ENCODE results near the gene PTK7.
"Not testable (repeated sequence)": the region's sequence is repeated elsewhere in the genome, so short reads cannot be mapped to it uniquely, and the experiment has no call there.

PTK7 gene

DNA sequence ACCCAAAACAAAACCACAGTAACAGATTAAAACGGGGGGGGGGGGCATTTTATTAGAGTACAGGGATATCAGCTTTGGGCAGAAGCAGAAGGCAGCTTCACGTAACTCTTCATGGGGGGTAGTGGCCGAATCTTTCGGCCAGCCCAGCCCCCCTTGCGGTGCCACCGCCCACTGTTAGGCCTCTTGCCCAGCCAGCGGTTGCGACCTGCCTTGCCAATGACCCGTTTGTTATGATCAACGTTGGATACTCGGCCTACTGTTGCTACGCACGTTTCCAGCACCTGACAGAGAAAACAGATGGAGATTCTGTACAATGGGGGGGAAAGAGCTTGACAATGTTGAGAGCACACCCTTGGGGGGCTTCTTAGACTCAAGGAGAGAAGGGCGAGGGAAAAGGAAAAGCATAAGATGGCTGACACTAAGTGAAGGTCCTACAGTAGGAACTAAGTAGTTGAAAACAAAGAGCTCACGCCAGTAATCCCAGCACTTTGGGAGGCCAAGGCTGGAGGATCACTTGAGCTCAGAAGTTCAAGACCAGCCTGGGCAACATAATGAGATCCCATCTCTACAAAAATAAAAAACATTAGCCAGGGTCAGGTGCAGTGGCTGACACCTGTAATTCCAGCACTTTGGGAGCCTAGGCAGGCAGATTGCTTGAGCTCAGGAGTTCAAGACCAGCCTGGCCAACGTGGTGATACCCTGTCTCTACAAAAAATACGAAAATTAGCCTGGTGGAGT is 21.7 kb upstream of the PTK7 start:
- DNase-seq (ENCODE audit: low read depth in 2 of 2) = no peak

DNA sequence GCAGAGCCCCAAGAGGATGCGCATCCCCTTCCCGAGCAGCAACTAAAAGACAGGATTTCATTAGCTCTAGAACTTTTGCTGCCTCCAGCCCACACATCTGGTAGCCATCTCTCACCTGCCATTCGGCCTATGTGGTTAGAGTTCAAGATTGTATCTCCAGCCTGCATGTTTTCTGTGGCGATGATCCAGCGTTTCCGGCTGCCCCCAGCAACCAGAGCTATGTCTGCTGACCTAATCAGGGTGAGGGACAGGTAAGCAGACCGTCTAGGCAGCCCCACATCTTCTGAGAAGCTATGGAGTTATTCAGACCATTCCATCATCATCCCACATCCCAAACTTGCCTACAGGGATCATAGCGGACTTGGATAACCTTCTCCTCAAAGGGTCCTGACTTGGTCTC is 20.1 kb upstream of the PTK7 start:
- no peak for DNase-seq (ENCODE audit: low read depth in 2 of 2)

DNA sequence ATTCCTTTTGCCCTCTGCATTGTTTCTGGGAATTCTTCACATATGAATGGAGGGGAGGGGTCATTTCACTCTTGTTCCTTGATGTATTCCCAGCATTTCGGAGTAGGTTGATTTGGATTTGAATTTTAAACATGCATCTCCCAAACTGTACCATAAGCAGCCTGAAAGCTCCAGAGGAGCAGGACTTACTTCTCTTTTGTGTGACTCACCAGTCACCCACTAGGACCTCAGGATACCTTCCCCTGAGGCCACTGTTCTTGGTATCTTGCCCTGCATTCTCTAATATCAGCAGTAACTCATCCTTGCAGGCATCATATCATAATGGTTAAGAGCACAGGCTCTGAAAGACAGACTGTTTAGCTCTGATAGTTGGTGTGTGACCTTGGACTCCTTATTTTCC is 17.6 kb upstream of the PTK7 start:
- no peak for DNase-seq (ENCODE audit: low read depth in 2 of 2)

DNA sequence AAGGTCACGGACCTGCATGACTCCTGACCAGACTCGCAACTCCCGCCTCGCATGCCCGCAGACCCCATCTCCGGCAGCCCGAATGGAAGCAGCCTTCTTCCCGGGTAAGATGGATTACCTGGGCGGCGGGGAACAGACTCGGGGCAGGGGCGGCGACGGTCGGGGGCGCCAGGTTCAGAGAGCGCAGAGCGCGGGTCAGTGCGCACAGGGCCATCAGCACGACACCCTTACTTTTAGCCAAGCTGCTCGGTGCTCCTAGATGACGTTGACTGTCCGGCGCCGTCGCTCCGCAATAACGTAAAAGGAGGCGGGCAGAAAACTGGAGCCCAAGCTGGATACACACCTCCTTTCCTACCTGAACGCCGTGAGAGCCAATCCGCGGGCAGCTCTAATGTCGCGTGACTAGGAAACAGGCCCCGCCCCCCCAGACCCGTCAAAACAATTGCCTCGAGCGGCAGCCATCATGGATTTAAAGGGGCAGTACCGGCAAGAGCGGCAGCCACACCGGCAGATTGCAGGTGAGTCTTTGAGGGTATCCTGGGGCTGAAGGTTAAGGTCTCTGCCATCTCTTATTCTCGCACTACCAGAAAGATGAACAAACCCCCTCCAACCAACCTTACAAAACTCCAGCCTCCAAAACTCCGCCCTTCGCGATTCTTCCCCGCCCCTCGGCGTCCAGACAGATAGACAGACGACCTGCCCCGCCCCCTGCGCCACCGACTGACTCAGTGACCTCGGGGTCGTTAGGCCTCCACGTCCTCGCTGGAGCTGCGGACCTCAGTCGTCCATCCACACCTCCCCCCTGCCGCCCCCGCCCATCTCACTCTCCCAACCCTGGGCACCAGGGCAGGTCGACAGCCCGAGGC is 16.7 kb upstream of the PTK7 start, which contains the start of the genes KLC4 and MRPL2:
Gene KLC4 (plus strand): TSS at position 464 of the 866 bp plus-strand sequence. CDS start 1,705 bp downstream, outside the sequence.
Gene MRPL2 (minus strand): TSS at position 267 of the 866 bp plus-strand sequence. CDS start 53 bp downstream, at position 214.
- DNase-seq (ENCODE audit: low read depth in 2 of 2) = peak; percentile 94 to 95

DNA sequence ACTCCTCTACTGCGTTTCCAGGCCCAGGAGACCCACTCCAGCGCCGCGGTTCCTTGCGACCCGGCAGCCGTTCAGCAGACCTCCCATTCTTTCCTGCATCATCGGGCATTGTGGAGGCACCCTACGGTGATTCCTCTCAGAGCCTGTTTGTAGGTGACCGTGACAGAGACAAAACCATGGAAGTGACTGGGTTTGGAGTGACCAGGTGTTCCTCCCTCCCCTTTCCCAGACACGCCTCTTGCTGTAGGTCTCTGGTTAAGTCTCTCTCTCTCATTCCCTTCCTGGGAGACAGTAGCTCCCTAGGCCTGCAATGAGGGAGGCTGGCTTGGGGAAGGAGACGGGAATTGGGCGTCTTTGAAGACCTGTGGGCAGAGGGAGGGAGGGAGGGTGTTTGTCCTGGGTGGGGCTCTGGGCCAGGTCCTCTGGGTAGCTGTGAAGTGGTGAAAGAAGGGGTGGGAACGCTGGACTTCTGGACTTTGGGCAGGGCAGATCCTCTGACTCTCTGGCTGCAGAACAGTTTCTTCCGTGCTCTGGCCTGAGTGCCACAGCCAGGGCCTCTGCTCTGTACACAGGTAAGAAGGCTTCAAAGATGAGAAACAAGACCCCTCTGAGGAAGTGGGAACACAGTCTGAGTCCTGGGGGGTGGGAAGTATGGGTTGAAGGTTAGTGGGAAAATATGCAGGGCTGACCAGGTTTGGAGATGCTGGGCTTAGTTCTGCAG is 15.9 kb upstream of the PTK7 start:
- DNase-seq (ENCODE audit: low read depth in 2 of 2) = no peak

DNA sequence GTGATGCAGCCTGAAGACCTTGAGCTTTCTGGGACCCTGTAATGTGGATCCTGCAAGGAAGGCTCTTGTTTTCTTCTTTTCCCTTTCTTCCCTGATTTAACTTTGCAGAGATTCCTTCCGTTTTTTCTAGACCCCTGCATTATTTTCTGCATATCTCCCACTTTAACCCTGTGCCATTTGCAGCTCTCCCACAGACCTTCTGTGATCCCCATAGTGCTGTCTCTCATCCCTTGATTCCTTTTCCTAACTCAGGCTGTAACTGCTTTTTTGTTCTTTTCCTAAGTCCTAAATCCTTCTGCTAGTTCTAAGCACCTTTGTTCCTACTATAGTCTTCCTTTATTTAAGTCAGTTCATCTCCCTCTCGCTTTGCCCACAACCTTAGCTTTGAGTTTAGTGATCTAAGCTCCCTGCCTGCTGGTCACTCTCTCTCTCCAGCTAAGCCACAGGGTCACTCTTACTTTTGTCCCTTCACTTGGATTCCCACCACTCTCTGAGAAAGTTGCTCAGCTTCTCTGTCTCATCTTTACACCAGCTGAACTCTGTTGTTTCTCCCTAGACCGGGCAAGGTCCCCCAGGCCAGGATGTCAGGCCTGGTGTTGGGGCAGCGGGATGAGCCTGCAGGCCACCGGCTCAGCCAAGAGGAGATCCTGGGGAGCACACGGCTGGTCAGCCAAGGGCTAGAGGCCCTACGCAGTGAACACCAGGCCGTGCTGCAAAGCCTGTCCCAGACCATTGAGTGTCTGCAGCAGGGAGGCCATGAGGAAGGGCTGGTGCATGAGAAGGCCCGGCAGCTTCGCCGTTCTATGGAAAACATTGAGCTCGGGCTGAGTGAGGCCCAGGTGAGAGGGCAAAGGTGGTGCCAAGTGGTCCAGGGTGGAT is 15.1 kb upstream of the PTK7 start:
- DNase-seq (ENCODE audit: low read depth in 2 of 2) = no peak

DNA sequence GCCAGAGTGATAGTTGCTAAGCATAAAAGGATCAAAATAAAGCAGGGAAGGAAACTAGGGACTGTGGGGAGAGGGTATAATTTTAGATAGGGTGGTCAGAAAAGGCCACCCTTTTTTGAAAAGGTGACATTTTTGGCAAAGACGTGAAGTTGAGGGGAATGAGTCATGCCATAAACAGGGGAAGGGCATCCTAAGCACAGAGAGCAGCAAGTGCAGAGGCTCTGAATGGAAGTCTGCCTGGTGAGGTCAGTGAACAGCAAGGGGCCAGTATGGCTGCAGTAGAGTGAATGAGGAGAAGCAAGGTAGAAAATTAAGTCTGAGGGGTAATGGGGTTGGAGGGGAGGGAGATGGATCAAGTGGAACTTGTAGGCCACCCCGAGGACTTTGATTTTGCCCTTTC is 14.3 kb upstream of the PTK7 start:
- no peak for DNase-seq (ENCODE audit: low read depth in 2 of 2)

DNA sequence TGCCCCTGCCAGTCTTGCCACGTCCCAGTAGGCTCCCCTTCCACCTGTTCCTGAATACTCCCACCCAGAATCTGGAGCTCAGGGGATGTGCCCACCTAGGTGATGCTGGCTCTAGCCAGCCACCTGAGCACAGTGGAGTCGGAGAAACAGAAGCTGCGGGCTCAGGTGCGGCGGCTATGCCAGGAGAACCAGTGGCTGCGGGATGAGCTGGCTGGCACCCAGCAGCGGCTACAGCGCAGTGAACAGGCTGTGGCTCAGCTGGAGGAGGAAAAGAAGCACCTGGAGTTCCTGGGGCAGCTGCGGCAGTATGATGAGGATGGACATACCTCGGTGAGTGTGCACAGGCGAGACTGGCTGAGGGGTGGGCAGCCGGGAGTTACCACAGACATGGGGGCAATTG is 13.3 kb upstream of the PTK7 start:
- DNase-seq (ENCODE audit: low read depth in 2 of 2) = no peak

DNA sequence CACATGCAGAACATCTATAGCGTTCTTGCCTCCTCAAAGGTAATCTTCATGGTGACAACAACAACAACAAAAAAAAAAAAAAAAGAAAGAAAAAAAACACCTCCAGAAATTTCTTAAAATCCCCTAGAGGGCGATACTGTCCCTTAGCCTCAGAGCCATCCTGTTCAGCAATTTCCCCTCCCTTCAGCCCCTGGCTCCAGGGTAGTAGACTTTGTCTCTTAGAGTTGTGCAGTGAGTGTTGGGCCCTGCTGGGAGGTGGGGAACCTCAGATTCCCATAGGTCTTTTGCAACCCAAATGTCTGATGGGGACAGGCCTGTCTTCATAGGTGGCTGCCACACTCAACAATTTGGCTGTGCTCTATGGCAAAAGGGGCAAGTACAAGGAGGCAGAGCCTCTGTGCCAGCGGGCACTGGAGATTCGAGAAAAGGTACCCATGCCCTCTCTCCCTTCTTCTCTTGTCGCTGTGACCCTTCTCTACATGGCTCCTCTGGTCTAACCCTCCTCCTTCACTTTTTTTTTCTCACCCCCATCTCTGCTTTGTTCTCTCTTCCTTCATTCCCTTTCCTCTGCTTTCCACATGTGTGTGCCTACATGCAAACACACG is 6.0 kb upstream of the PTK7 start:
- no peak for DNase-seq (ENCODE audit: low read depth in 2 of 2)

DNA sequence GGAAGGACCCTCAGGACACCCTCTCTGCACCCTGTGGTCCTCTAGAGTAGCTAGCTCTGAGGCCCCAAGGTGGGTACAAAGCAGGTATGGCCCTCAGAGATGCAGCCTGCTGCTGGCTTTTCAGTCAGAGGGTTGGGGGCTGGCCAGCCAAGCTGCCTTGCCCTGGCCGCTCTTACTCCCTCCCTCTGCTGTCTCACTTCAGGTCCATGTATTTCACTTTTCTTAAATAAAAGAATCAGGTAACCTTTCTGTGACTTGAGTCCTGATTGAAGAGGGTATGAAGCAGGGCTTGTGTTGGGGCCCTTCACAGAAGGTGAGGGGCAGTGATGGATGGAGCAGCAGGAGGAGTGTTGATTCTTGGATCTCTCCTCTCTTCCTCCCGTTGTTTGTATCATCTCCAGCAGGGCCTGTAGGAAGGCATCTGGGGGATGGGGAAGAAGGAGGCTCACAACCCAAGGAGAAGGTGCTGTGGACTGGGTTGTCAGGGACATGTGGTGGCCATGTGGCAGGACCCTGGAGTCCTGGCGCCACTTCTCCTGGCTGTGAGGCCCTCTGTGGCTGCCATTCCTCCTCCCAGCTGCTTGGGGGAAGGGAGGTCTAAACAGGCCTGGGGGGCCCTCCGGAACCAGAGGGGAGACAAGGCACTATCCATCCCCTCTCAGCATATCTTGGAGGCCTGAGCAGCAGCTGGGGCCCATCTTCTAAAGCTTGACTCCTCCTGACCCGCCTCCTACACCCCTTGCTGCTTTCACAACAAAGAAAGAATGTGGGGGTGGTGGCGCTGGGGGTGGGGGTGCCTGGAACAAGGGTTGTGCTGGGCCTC is 1.1 kb upstream of the PTK7 start:
- peak in 1 of 2 experiments; percentile 66 for DNase-seq (ENCODE audit: low read depth in 2 of 2)

DNA sequence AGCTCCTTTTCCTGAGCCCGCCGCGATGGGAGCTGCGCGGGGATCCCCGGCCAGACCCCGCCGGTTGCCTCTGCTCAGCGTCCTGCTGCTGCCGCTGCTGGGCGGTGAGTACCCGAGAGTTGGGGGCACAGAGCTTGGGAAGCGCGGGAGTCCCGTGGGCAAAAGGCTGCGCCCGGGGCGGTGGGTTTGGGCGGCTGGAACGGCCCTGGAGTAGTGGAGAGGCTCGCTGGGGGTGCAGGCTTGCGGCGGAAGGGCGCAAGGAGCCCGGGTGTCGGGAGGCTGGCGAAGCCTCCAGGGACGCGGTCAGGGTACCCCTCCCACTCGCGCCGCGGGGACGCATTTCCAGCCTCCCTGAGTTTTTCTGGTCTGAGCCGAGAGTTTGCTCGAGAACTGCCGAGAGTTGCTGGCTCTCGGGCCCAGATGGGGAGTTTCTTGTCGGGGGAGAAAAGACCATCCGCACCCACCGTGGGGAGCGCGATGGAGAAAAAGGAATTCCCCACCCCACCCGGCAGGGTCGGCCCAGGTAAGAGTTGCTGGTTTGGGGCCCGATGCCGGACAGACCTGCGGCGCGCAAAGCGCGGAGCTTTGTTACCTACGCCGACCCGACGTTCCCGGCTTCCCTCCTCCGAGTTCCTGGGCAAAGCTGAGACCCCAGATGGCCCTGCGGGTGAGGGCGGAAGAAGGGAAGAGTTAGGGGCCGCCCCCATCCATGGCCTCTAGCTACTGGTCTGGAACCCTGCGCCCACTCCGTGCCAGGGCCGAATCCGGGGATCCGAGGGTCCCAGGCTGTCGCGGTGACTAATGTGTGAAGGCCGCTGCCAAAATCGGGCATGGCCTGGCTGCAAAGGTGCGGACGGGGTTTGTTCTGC is 584 bp downstream of the PTK7 start:
- DNase-seq (ENCODE audit: low read depth in 2 of 2) = no peak

DNA sequence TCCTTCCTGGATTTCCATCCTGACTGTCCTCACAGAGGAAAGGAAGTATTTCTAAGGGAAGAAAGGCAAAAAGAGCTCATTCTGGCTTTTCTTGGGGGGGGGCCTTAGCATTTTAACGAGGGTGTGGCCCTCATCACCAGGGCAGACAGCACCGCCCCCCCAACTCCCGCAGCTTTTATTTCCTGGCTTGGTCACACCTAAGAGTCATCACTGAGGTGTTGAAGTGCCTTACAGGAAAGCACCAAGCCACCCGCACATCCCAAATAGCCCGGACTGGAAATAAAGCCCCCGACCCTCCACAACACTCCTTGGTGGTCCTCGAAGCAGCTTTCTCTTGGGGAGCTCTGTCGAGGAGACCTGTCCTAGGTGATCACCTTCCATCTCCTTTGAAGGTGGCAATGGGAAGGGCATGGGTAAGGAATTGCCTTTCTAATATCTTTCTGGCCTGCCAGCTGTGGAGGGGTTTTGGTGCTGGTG is 1.3 kb downstream of the PTK7 start:
- no peak for DNase-seq (ENCODE audit: low read depth in 2 of 2)

DNA sequence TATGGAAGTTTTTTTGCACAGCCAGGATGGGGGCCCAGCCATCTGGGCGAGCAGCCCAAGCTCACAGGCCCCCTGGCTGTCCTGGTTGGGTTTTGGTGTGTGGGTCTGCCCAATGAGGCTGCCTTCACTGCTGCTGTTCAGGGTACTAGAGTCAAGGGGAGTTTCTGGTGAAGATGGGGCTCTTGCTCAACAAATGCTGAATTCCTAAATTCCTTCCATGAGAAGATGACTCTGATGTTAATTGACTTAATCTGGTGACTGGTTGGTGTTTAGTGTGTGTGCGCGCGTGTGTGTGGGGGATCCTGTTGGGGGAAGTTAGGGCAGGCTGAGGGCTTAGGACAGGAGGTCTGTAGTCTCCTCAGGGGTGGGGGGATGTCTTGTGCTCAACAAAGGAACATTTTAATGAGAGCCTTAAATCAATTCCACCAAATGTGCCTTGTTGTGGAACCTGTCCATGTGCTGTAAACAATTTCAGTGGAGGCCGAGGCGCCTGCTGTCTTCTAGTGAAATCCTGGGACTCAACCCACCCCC is 1.9 kb downstream of the PTK7 start:
- DNase-seq (ENCODE audit: low read depth in 2 of 2) = peak; percentile 79 to 81

DNA sequence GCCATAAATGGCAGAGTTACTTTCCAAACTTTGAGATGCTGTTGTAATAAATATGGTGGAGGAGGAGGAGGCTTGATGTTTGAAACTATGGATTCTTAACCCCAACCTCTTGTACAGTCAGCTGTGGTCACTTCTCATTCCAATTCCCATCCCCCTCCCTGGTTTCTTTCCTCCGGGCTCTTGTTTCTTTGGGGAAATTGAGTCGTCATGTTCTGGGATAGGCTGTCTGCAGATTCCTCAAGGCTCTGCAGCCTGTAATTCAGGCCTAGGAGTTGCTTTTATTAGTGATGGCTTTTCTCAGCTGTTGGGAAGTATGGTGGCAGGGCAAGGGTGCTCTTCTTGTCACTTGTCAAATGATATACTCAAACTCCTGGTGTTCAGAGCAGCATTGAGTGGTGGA is 2.6 kb downstream of the PTK7 start:
- DNase-seq (ENCODE audit: low read depth in 2 of 2) = peak; percentile 80 to 83

DNA sequence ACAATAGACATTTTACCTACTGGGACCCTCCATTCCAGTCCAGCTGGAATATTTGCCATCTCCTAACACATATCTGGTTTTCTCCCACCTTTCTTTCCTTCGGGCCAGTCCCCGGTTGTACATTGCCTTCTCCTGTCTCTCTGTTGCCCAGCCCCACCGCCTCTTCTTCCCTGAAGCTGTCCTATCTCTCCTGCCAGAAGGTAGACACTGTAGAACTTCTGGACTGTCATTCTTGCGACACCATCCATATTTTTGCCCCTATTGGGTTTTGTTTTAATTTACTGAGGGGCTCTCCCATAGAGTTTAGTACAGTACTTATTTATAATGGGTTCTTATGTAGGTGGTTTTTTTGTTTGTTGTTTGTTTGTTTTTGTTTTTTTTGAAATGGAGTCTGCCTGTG is 4.9 kb downstream of the PTK7 start:
- no peak for DNase-seq (ENCODE audit: low read depth in 2 of 2)

DNA sequence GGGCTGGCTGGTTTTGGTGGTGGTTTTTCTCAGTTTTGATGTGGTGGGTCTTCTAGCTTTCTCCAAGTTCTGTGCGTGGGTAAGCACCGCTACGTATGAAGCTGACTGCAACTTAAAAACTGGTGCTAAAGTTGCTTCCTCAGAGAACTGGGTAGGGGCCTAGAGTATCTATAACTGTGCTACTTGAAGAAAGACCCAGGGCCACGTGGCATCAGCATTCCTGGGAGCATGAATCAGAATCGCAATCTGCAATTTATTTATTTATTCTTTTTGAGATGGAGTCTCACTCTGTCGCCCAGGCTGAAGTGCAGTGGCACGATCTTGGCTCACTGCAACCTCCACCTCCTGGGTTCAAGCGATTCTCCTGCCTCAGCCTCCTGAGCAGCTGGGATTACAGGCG is 5.8 kb downstream of the PTK7 start:
- DNase-seq (ENCODE audit: low read depth in 2 of 2) = not testable (repeated sequence)

DNA sequence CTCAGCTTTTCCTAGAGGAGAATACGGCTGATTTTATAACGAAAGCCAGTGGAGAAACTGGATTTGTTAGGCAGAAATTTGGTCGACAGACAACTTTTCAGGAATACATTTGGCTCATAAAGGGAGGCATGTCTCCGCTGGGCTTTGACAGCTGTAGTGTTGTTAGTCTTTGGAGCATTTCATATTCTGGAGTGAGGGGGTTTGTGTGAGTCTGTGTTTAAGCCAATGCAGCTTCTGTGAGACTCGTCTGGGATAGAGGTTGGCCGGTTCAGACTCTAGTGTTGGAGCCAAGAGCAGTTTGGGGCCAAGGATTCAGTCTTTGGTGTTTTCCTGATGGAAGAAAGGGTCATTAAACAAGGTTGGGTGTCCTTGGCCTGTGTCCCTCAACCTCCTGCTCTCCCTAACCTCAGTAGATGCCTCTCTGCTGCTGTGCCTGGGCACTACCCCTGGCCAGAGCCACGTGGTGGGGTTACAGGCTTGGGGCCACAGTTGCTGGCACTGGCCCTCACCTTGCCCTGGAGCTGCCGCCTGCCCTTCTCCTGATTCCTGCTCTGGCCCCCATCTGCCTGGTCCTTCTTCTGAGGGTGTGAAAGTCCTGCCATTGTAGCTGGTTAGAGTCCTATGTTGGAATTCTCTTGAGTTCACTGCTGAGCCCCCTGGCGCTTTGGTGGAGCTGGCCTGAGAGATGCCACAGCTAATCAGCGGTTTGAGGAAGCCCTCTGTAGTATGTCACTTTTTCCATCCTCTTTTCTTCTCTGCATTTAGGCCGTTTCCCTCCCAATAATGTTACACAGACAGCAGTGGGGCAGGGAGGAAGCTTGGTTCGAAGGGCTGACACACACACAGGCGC is 6.9 kb downstream of the PTK7 start:
- no peak for DNase-seq (ENCODE audit: low read depth in 2 of 2)
